Prostate gland (tissue), 2 donors: ENCODE results near the gene DUSP2. TPM values are rescaled to one million over a fixed set of nuclear protein-coding genes. Genes with fewer than 3 reads are reported as not detected.

Source experiments
- DNase-seq: peaks from one replicate; pipeline ENCODE4 v3.0.0-alpha.2; 2019; ENCODE audit warnings: low spot score
- H3K27ac ChIP-seq, 2 donors: fragments of 200-600 bp; sonication (generic); 2 replicates each; pipeline ENCODE4 v1.5.1; 2017 to 2019
- H3K27me3 ChIP-seq: fragments of 200-600 bp; sonication (generic); replicated peaks from 2 replicates; pipeline ENCODE4 v1.5.1; 2019; ENCODE audit not compliant: insufficient read depth
- H3K36me3 ChIP-seq, 2 donors: fragments of 200-600 bp; sonication (generic); 1 replicate in 1 of 2; 2 replicates in 1 of 2; pipeline versions ENCODE4 v1.5.1 to v1.8.1; 2017 to 2019
- H3K4me1 ChIP-seq: fragments of 200-600 bp; sonication (generic); replicated peaks from 2 replicates; pipeline ENCODE4 v1.5.1; 2019
- H3K4me3 ChIP-seq, 2 donors: fragments of 200-600 bp; sonication (generic); 2 replicates each; pipeline ENCODE4 v1.5.1; 2017 to 2019
- H3K9me3 ChIP-seq: fragments of 200-600 bp; sonication (generic); 2 replicates; pipeline ENCODE4 v1.5.1; 2017
- POLR2A ChIP-seq: fragments of 450-650 bp; IDR thresholded peaks from one replicate; pipeline ENCODE4 v1.6.1; 2016; ENCODE audit warnings: antibody characterized with exemption, mild to moderate bottlenecking
- POLR2AphosphoS5 ChIP-seq: sonication (generic); formaldehyde crosslinking; IDR thresholded peaks from one replicate; pipeline ENCODE4 v1.6.1; 2017; ENCODE audit warnings: antibody characterized with exemption
- WGBS: methylation state at CpG from one replicate; pipeline ENCODE4 v1.1.5; 2018; 5-methylcytosine and 5-hydroxymethylcytosine counted together
- intact Hi-C: fragments of 100-400 bp; cut with DNase I; formaldehyde crosslinking; loops from one replicate; pipeline ENCODE4 v1.14.2; 2022
- total RNA-seq, 2 donors: library from RNA; depleted of rRNA; stranded (reverse); fragments of >200 nt; gene quantifications; one replicate each; pipeline ENCODE4 v1.1.0, GENCODE V29; 2016
- TF ChIP-seq, protein P1 (sequence below), 4 experiments: fragments of 200-600 bp in 2 of 4; fragments of 450-650 bp in 2 of 4; sonication (generic) in 2 of 4; IDR thresholded peaks; 1 replicate in 3 of 4; 2 replicates in 1 of 4; pipeline ENCODE4 v1.5.1; 2016 to 2019; ENCODE audit warnings: antibody characterized with exemption in 4 of 4, mild to moderate bottlenecking in 2 of 4, moderate library complexity in 2 of 4

DUSP2 gene
- total RNA-seq, 2 donors from 2014 or later: 5.2 to 45.7 TPM

DNA sequence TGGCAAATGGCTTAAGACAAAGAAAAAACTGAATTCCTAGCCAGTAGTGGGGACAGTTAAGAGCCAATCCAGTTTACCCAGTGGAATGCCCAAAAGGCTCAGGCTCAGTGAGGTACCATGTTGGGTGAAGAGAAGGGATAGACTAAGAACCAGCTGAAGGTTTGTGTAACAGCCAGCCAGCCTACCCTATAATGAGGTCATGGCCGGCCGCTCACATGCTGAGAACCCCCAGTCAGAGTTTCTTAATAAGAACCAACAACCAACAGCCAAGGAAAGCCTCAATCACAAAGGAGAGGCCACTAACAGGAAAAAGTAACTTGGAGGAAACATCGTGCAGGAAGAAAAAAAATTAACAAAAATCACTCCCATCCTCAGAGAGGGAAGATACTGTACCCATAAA is 25.4 kb upstream of the DUSP2 start:
- TF ChIP-seq POLR2A: no peak
- TF ChIP-seq POLR2AphosphoS5: no peak
- TF ChIP-seq, protein P1, sequence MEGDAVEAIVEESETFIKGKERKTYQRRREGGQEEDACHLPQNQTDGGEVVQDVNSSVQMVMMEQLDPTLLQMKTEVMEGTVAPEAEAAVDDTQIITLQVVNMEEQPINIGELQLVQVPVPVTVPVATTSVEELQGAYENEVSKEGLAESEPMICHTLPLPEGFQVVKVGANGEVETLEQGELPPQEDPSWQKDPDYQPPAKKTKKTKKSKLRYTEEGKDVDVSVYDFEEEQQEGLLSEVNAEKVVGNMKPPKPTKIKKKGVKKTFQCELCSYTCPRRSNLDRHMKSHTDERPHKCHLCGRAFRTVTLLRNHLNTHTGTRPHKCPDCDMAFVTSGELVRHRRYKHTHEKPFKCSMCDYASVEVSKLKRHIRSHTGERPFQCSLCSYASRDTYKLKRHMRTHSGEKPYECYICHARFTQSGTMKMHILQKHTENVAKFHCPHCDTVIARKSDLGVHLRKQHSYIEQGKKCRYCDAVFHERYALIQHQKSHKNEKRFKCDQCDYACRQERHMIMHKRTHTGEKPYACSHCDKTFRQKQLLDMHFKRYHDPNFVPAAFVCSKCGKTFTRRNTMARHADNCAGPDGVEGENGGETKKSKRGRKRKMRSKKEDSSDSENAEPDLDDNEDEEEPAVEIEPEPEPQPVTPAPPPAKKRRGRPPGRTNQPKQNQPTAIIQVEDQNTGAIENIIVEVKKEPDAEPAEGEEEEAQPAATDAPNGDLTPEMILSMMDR (IDR thresholded peaks at IDR 0.05): no peak
- Histone ChIP-seq H3K27me3 (no peaks in the 10 kb centered on the region), H3K9me3 (no peaks in the 10 kb centered on the region), H3K27ac (no peak overlapping the region), H3K36me3 (no peaks in the 10 kb centered on the region), H3K4me1 (no peaks in the 10 kb centered on the region), H3K4me3 (no peak overlapping the region)
- intact Hi-C loops: loop anchor here (5.0 kb wide), 1 partner anchor 33 kb away; the partner anchor contains the start of gene ASTL
- 71% methylated on average over 3 of the region's 3 CpGs for WGBS
- no peak for DNase-seq

DNA sequence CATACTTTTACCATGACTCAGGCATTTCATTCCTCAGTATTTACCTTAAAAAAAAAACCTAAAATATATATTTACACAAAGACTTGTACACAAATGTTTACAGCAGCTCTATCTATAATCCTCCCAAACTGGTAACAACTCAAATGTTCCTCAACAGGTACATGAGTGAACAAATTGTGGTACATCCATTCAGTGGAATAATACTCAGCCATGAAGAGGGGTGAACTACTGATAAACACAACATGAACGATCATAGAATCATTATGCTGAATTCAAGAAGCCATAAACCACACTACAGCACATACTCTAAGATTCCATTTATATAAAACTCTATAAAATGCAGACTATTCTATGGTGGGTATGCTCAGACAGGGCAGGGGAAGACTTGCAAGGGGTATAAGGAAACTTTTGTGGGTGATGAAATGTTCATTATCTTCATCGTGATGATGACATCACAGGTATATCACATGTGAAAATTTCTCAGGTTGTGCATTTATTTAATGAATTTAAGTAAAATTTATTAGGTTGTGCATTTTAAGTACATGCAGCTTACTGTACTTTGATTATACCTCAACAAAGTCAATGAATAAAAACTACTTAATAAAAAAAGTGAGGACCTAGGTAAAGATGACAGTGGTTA is 24.7 kb upstream of the DUSP2 start:
- Histone ChIP-seq H3K9me3 (no peaks in the 10 kb centered on the region), H3K4me3 (no peak overlapping the region), H3K27ac (no peak overlapping the region), H3K4me1 (no peaks in the 10 kb centered on the region), H3K27me3 (no peaks in the 10 kb centered on the region), H3K36me3 (no peaks in the 10 kb centered on the region)
- WGBS: 91% methylated on average over 2 of the region's 2 CpGs
- intact Hi-C loops: loop anchor here (5.0 kb wide), 1 partner anchor 33 kb away; the partner anchor contains the start of gene ASTL
- DNase-seq: no peak
- no peak for TF ChIP-seq POLR2A
- TF ChIP-seq, protein P1 (IDR thresholded peaks at IDR 0.05): no peak

DNA sequence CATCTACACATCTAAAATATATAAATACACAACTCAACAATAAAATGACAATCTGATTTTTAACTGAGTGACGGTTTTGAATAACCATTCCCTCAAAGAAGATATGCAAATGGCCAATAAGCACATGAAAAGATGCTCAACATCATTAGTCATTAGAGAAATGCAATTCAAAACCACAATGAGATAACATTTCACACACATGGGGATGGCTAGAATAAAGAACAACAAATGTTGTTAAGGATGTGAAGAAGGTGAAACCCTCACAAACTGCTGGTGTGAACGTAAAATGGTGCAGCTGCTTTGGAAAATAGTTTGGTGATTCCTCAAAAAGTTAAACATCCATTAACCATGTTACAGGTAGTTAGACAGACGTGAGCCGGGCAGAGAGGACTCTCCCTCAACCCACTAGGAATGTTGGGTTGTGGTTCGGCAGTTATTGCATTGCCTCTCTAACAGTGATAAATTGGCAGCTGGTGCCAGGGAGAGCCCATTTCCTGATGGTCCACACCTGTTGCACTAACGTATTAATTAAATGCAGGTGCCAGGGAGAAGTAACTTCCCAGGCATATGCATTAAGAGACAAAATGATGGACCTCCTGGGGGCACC is 22.3 kb upstream of the DUSP2 start:
- DNase-seq: no peak
- Histone ChIP-seq H3K4me1 (no peaks in the 10 kb centered on the region), H3K4me3 (no peak overlapping the region), H3K27ac (no peak overlapping the region), H3K27me3 (no peaks in the 10 kb centered on the region), H3K36me3 (no peaks in the 10 kb centered on the region), H3K9me3 (no peaks in the 10 kb centered on the region)
- TF ChIP-seq, protein P1 (IDR thresholded peaks at IDR 0.05): no peak
- TF ChIP-seq POLR2A (no peak), POLR2AphosphoS5 (no peak)
- intact Hi-C loops: no loop called here
- 78% methylated on average over 6 of the region's 6 CpGs for WGBS

DNA sequence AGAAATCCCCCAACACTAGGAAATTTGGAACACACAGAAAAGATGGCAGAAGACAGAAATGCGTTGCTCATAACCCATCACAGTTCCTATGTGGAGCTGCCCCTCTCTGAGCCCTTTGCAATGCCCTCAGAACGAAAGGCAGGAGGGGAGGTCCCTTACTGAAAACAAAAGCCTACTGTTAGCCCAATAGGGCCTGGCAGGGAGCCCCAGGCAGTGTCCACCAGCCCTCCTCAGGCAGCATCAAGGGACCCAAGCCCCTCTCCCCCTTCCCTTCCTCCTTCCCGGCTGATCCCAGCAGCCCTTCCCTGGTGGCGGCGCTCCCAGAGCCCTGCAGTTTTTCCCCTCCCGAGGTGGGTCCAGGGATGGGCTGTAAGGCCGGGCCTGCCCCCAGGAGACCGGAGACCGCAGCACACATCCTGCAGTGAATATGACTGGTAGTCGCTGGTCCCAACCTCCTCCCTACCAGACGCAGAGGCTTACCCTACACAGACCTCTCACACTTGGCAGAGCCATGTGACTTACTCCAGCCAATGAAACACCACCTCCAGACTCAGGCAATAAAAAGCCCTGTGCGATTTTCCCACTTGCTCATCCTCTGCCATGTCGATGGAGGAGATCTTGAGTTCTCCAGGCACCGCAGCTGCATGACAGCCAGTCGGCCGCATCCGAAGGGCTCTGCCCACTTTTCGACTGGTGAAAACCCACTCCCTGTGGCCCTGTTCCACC is 19.4 kb upstream of the DUSP2 start:
- no peak overlapping the region for H3K4me3 ChIP-seq
- WGBS: 75% methylated on average over 18 of the region's 18 CpGs
- no peak overlapping the region for H3K27ac ChIP-seq
- no peaks in the 10 kb centered on the region for H3K9me3 ChIP-seq
- intact Hi-C loops: no loop called here
- H3K4me1 ChIP-seq: no peaks in the 10 kb centered on the region
- no peaks in the 10 kb centered on the region for H3K27me3 ChIP-seq
- TF ChIP-seq POLR2A: no peak
- no peak for TF ChIP-seq POLR2AphosphoS5
- TF ChIP-seq, protein P1 (IDR thresholded peaks at IDR 0.05): no peak
- no peak for DNase-seq
- no peaks in the 10 kb centered on the region for H3K36me3 ChIP-seq
